ENCODE results near the gene TAS2R10.

The TAS2R10 gene, protein sequence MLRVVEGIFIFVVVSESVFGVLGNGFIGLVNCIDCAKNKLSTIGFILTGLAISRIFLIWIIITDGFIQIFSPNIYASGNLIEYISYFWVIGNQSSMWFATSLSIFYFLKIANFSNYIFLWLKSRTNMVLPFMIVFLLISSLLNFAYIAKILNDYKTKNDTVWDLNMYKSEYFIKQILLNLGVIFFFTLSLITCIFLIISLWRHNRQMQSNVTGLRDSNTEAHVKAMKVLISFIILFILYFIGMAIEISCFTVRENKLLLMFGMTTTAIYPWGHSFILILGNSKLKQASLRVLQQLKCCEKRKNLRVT

DNA sequence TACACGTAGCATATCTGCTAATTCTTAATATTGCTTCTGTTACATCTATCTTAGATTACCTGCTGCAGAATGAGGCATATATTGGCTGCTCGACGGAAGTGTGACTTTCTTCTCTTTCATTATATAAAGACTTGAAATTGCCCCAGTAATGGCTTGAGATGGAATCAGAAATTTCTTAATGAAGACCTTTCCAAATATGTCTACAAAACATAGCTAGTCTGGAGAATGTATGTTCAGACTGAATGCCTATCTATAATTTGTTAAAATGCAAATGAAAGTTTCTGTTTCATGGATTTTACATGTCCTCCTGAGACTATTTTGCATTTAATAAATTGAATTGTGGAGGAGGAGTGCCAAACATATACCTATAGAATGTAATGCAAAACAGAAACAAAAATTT is at the start of gene TAS2R10:
TAS2R10 (minus strand) TSS at position 101 of the 400 bp plus-strand sequence; CDS start at position 12, 89 bp downstream.
- TF ChIP-seq ZFX (IDR thresholded peaks at IDR 0.05; ENCODE audit: borderline replicate concordance): no peak
- TF ChIP-seq, protein P1, sequence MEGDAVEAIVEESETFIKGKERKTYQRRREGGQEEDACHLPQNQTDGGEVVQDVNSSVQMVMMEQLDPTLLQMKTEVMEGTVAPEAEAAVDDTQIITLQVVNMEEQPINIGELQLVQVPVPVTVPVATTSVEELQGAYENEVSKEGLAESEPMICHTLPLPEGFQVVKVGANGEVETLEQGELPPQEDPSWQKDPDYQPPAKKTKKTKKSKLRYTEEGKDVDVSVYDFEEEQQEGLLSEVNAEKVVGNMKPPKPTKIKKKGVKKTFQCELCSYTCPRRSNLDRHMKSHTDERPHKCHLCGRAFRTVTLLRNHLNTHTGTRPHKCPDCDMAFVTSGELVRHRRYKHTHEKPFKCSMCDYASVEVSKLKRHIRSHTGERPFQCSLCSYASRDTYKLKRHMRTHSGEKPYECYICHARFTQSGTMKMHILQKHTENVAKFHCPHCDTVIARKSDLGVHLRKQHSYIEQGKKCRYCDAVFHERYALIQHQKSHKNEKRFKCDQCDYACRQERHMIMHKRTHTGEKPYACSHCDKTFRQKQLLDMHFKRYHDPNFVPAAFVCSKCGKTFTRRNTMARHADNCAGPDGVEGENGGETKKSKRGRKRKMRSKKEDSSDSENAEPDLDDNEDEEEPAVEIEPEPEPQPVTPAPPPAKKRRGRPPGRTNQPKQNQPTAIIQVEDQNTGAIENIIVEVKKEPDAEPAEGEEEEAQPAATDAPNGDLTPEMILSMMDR (IDR thresholded peaks at IDR 0.05): no peak
- no peak within 1 kb of the TSS for H3K27ac ChIP-seq

DNA sequence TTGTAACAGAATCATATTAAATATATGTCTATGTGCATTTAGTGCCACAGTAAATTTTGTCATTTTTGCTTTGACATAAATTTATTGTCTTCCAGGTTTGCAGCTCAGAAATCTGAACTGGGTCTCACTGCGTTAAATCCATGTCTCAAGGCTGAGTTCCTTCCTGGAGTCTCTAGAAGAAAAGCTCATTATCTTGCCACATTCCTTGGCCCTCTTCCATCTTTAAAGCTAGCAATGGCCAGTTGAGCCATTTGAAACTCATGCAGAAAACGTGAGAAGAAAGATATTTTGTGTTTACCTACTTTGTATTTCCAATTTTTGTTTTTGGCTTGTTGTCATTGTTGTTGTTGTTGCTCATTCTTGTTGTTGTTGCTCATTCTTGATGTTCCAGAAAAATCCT is 47.2 kb upstream of the TAS2R10 start:
- H3K27ac ChIP-seq: no peak overlapping the region
- no peak for TF ChIP-seq ZFX (IDR thresholded peaks at IDR 0.05; ENCODE audit: borderline replicate concordance)
- TF ChIP-seq, protein P1 (IDR thresholded peaks at IDR 0.05): no peak

DNA sequence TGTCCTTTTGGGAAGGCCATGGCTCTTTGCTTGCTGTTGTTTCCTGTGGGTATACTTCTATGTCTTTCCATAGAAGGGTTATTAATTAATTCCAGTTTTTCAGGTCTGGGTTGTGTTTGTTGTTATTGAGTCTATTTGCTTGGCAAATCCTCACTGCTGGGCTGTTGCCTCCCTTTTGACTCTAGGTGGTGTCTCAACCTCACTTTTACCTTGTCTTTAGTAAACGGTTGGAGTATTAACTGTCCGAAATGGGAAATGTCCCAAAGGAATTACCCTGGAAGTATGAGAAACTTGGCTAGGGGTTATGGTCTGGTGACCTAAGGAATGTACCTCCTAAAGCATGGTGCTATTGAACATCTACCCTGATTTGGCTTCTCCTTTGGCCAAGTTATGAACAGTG is 41.2 kb upstream of the TAS2R10 start:
- TF ChIP-seq, protein P1 (IDR thresholded peaks at IDR 0.05): peak; percentile 47
- no peak for TF ChIP-seq ZFX (IDR thresholded peaks at IDR 0.05; ENCODE audit: borderline replicate concordance)
- no peak overlapping the region for H3K27ac ChIP-seq

DNA sequence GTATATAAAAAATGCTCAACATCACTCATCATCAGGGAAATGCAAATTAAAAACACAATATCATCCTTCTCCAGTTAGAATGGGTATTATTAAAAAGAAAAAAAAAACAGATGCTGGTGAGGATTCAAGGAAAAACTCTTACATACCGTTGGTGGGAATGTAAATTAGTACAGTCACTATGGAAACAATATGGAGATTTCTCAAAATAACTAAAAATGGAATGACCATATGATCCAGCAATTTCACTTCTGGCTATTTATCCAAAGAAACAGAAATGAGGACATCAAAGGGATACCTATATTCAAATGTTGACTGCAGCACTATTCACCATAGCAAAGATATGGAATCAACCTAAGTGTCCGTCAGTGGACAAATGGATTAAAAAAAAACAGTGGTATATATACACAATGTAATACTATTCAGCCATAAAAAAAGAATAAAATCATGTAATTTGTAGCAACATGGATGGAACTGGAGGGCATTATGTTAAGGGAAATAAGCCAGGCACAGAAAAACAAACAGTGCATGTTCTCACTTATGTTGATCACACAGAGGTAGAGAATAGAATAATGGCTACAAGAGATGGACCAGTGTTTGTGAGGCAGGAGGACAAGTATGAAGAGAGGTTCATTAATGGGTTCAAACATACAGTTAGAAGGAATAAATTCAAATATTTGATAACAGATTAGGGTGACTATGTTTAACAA is 37.5 kb upstream of the TAS2R10 start:
- no peak overlapping the region for H3K27ac ChIP-seq
- TF ChIP-seq, protein P1 (IDR thresholded peaks at IDR 0.05): no peak
- no peak for TF ChIP-seq ZFX (IDR thresholded peaks at IDR 0.05; ENCODE audit: borderline replicate concordance)

DNA sequence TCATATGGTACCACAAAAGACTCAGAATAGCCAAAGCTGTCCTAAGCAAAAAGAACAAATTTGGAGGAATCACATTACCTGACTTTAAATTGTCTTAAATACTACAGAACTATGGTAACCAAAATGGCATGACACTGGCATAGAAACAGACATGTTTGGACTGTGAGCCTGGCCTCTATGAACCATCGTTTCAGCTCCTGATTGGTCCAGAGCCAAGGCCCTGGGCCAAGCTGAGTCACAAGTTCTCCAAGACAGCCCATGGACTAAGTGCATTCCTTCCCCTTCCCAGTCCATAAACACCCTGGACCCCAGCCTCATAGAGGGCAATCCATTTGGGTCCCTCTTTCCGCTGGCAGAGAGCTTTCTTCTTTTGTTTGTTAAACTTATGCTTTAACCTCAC is 35.2 kb upstream of the TAS2R10 start:
- no peak overlapping the region for H3K27ac ChIP-seq
- TF ChIP-seq ZFX (IDR thresholded peaks at IDR 0.05; ENCODE audit: borderline replicate concordance): no peak
- TF ChIP-seq, protein P1 (IDR thresholded peaks at IDR 0.05): no peak

DNA sequence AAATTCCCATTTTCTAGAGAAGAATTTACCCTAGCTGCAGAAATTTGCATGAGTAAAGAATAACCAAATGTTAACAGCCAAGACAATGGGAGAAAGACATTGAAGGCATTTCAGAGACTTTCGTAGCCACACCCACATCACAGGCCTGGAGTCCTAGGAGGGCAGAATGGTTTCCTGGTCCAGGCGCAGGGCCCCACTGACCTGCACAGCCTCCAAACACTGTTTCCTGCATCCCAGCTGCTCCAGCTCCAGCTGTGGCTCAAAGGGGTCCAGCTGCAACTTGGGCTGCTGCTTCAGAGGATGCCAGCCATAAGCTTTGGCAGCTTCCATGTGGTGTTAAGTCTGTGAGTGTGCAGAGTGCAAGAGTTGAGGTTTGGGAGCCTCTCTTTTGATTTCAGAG is 29.6 kb upstream of the TAS2R10 start:
- no peak for TF ChIP-seq ZFX (IDR thresholded peaks at IDR 0.05; ENCODE audit: borderline replicate concordance)
- TF ChIP-seq, protein P1 (IDR thresholded peaks at IDR 0.05): no peak
- H3K27ac ChIP-seq: no peak overlapping the region

DNA sequence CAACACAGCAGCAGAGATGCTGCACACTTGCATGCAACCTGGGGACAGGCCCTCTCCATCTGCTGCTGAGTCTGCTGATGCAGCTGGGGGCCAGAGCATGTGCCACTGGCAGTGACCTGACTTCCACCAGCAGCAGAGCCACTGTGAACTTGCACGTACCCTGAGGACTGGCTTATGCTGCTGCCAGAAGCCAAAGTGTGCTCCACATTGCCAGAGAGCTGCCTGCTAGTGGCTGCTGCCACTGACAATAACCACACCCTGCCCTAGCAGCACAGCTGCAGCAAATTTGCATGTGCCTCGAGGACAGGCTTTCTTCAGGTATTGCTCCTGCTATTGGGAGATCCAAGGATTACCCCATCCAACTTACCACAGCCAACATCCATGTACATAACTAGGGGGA is 27.6 kb upstream of the TAS2R10 start:
- H3K27ac ChIP-seq: no peak overlapping the region
- no peak for TF ChIP-seq ZFX (IDR thresholded peaks at IDR 0.05; ENCODE audit: borderline replicate concordance)

Data from 22Rv1 (cell line).